Measurements from ENCODE around the gene PGAP2.
"Not testable (repeated sequence)": the region's sequence is repeated elsewhere in the genome, so short reads cannot be mapped to it uniquely, and the experiment has no call there.

Gene PGAP2

DNA sequence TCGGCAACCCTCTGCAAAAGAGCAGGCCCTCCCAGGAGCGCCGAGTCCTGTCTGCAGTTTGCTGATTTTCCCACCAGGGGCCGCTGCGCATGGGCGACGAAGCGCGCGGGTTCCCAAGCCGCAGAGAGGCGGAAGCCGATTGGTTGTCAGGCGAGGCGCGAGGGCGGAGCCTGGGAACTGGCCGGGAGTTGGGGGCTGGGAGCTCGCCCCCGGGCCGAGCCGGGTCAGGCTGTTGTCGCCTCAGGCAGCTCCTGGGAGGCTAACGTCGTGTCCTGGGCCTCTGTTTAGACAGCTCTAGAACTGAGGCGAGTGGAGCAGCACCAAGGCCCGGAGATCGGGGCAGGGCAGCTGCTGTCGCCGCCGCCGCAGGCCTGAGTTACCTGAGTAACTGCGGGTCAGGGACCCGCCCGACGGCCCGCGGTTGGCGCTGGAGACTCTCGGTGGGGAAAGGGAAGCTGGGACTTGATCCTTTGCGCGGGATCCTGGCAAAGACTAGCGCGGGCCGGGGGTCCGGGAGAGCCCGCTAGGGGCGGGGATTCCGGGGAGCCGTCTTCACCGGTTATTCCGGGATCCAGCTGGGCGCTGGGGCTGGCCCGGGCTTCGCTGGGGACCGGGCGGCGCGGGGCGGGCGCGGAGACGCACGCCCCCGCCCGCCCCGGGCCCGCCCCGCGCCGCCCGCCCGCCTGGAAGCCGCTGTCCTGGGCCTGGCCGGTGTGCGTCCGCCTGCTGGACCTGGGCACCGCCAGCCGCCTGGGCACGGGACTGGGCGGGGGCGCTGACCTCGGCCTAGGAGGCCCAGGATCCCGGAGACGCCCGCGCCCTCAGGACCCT lies 46.8 kb downstream of the PGAP2 start, which contains the start of gene STIM1:
Gene STIM1 (plus strand): TSS at position 688 of the 831 bp plus-strand sequence. CDS start 607 bp downstream, outside the sequence.
- peak; percentile 96 to 98 (median 98) for DNase-seq (ENCODE audit: low read depth in 3 of 3)

DNA sequence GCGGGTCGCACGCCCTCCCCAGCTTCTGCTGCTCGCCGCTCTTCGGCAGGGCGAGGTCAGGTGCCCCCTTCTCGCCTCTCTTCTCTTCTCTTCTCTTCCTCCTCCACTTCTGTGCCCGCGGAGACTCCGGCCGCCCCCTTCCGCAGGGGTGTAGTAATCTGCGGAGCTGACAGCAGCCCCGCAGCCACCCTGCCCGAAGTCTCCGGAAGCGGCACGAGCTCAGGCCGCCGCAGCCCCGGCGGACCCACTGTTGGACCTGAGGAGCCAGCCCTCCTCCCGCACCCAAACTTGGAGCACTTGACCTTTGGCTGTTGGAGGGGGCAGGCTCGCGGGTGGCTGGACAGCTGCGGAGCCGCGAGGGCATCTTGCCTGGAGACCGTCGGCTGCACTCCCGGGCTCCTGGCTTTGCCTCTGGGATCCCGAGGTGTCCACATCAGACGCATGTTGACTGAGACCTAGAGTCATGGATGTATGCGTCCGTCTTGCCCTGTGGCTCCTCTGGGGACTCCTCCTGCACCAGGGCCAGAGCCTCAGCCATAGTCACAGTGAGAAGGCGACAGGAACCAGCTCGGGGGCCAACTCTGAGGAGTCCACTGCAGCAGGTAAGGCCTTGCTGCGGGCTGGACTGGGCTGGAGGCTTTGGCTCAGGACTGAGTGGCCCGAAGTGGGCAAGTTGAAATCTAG lies 47.6 kb downstream of the PGAP2 start:
- no peak for DNase-seq (ENCODE audit: low read depth in 3 of 3)

DNA sequence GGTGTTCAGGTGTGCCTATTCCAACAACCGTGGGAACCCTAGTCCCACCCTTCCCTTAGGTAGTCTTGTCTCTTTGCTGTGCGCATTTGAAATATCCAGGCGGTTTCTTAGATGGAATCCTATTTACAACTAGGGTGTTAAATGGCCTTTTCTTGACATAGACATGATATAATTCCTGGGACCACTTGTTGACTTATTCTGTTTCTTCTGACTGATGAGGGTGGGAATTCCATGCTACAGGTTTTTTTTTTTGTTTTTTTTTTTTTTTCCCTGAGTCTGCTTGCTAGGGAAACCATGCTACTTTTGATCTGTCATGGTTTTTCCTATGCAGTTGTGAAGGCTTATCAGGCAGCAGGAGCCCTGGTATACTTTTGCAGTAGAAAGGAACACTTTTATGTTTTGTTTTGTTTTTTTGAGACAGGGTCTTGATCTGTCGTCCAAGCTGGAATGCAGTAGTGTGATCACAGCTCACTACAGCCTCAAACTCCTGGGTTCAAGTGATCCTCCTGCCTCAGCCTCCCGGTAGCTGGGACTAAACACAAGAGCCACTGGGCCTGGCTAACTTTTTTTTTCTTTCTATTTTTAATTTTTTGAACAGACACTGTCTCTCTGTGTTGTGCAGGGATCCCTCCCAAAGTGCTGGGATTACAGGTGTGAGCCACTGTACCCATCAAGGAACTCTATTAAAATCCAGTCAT lies 48.6 kb downstream of the PGAP2 start:
- no peak for DNase-seq (ENCODE audit: low read depth in 3 of 3)

DNA sequence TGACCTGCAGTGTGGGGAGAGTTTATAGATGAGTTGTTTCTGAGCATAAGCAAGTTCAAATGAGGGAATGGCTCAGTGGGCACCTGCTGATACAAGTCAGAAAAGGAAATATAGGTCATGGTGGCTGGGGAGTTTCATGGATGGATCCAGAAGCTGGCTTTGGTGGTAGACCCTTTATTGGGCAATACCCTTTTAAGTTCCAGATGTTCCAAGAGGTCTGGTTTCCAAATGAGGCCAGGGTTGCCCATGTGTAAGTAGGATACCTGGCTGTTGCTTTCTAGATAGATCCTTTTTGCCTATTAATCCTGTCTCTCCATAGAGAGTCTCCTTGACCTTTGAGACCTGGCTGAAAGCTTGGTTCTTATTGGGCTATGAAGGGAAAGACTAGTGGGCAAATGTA lies 49.3 kb downstream of the PGAP2 start:
- no peak for DNase-seq (ENCODE audit: low read depth in 3 of 3)

DNA sequence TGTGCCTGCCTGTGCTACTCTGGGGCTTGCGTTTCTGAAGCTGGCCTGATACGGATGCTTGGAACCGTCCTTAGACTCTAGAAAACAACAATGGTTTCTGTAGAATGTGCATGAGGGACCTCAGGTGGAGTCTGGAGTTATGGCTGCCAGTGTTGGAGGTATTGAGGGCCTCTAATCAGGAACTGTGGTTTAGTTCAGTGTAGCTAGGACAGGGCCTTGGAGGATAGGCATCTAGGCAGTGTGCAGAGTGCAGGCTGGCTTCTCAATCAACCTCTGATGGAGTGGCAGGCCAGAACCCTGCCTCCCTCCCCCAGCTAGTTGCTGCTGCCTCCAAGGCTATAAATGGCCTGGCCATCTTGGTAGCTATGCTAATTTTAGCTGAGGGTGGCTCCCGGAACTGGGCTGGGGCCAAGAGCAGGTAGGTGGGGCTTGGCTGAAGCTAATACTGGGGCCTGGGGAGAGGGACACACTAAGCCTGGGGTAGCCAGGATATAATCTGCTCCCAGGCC lies 51.1 kb downstream of the PGAP2 start:
- no peak for DNase-seq (ENCODE audit: low read depth in 3 of 3)

DNA sequence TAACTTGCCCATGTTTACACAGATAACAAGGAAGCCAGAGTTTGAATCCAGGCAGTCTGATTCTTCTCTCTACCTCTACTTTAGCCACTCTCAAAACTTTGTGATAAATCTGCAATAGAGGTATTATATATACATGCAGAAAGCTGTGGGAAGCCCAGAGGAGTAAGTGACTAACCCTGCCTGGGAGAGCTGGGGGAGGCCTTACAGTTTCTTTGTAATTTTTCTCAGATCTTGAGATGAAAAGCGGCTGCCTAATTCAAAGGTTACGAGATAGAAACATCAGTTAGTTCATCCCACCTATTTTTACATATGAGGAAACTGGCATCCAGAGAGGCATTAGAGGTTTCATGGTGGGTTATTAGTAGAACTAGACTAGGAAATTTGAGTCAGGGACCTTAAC lies 52.0 kb downstream of the PGAP2 start:
- no peak for DNase-seq (ENCODE audit: low read depth in 3 of 3)

DNA sequence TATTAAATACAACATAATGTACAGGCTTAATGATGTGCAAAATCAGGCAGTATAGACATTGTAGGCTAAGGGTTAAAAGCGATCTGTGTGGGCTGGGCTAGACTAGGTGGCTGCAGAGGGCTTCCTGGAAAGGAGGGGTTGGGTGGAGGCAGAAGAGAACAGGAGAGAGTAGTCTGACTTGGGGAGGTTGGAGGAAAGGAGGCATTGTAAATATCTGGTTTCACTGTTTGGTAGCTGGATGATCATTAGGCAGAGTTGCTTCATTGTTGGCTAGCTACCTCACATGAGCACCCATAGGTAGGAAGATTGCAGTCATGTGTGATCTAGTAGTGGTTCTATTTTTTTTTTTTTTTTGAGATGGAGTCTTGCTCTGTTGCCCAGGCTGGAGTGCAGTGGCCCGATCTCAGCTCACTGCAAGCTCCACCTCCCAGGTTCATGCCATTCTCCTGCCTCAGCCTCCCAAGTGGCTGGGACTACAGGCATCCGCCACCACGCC lies 52.6 kb downstream of the PGAP2 start:
- not testable (repeated sequence) for DNase-seq (ENCODE audit: low read depth in 3 of 3)

DNA sequence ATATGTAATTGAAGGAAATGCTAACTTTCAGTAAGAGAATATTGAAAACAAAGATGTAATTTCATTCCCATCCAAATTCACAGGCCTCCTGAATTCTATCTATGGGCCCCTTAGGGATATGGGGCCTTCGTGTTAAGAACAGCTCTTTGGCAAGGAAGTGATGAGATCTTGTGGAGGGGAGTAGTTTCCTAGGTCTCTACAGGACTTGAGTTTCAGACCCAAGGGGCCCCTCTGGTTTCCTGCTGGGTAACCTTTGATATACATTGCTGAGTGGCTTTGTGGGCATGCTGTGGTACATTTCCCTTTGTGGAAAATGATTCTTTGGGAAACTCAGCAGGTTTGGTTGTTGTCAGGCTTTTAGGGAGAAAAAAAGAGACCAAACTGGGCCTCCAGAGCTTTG lies 53.3 kb downstream of the PGAP2 start:
- DNase-seq (ENCODE audit: low read depth in 3 of 3): no peak

DNA sequence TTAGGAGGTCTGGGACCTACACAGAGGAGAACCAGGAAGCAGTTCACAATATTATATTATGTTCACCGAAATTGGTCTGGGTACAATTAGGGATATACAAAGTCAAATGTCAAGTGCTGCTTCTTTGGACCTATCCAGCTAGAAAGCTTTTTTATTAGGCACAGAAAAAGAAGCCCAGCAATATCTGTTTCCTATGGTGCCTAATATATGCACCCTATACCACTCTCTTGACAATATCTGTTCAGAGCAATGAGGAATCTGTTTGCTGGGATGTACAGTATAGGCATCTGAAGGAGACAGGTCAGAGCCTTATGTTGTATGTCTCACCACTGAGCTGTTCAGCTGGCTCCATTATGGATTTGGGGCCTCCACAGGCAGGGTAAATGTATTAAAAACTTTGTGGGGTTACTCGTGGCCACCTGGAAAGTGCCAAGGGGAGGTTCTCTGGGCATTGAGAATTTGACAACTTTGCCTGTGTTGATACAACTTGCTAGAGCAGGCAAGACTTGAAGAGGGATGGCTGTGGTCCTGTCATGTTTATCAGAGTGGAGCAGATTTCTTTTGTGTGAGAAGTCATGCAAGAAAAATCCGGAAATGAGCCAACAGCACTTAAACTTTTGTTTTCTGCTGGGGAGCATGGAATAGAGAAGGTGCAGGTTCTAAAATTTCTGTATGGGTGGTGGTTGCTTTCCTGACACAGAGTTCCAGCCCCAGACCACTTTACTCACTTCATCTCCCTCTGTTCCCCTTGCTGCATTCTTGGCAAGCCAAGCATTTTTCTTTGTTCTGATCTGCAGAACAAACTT lies 57.2 kb downstream of the PGAP2 start:
- no peak for DNase-seq (ENCODE audit: low read depth in 3 of 3)

DNA sequence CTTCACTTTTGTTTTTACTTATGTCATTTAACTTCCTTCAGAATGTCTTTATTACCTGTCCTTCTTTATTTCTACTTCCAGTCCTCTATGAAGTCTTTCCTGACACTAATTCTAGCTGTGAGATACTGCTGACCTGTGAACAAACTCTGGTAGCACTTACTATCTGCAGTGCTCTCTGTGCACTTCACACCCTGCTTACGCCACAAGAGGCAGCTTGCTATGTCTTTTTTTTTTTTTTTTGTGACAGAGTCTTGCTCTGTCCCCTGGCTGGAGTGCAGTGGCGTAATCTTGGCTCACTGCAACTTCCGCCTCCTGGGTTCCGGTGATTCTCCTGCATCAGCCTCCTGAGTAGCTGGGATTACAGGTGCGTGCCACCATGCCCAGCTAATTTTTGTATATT lies 57.8 kb downstream of the PGAP2 start:
- DNase-seq (ENCODE audit: low read depth in 3 of 3): no peak

DNA sequence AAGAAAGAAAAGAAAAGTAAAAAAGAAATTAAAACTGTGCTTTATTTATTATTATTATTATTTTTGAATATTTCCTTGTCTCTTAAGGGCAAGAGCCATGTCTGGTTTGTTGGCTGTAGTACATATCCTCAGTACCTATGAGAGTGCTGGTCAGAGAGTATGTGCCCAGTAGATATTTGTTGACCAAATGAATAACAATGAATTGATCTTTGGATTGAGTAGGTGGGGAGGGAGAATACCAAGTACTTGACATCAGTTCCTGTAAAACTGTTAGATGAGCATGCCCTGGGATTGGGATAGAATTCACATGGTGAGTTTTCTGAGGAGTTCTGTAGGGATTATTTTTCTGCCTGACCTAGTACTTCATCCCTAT lies 58.5 kb downstream of the PGAP2 start:
- DNase-seq (ENCODE audit: low read depth in 3 of 3): no peak

DNA sequence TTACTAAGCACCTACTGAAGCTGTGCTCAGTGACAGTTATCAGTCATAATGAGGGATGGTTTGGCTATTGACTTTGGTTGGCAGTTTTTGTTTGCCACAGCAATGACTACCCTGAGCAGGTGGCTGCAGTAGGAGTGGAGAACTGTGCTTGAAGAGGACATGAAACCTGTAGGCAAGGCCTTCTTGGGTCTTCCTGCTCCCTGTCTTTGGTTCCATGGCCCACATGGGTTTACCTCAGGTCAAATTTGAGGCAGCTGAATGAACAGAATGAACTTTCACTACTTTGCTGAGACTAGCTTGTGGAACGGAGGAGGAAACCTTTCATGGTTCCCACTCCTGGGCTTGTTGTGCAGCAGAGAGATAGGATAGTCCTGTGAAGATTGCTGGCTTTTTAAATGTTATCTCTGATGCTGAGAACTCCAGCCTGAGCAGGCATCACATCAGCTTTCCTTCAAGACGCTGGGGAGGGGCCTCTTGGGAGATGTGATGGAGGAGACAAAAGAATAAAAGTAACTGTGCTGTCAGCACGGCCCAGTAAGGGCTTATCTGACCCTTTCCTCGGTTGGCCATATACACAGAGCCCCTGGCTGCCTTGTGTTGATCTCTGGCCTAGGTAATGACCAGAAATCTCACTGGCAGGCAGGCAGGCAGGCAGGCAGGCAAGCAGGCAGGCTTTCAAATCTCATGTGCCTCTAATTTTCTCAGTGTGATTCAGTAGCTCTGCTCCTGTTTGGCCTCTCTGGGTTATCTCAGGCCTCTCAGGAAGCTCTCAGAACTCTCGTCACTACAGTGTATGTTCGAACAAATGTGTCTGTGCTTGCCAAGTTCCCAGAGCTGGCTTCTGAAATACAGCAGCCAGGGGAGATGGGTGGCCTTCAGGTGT lies 59.1 kb downstream of the PGAP2 start:
- no peak for DNase-seq (ENCODE audit: low read depth in 3 of 3)

DNA sequence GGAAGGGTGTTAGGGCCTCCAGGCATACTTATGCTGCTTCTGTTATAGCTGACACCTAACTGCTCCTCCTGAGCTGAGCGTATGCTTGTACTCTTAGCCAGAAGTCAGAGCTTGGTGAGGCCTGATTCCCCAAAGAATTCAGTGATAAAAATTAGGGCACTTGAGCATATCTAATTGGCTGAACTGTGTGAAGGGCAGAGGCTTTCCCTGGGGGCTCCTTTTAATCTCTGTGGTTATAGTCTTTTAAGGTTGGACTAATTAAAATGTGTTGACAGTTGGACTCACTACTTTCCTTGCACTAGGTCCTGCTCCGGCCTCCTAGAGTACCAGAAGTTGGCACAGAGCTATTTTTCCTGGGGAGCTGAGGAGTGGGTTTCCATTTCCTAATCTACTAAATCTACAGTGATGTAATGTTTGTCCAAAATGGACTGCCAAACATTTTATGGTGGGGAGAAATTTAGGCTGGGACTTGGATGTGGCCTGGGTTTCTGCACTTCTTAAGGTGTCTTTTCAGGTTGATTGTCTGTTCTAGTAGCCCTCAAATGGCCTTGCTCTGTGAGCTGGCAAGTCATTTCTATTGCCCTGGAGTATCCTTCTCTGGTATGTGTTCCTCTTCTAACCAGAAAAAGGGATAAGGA lies 65.5 kb downstream of the PGAP2 start:
- DNase-seq (ENCODE audit: low read depth in 3 of 3): no peak
